T-helper 9 cell (primary cell): ENCODE data around the gene TMED3.
"Not testable (repeated sequence)": the region's sequence is repeated elsewhere in the genome, so short reads cannot be mapped to it uniquely, and the experiment has no call there.

Experiments used
- DNase-seq: peaks from one replicate; pipeline ENCODE4 v3.0.0-alpha.2; 2020

The TMED3 gene

GRCh38 chr15:79319973-79320372 is 9.1 kb downstream of the TMED3 start:
- not testable (repeated sequence) for DNase-seq

- no peak for DNase-seq
Observed at GRCh38 chr15:79321876-79322275, 11.0 kb downstream of the TMED3 start.

GRCh38 chr15:79322306-79322705 is 11.4 kb downstream of the TMED3 start:
- DNase-seq, result no peak

- DNase-seq, result no peak
Observed at GRCh38 chr15:79322945-79323344, 12.0 kb downstream of the TMED3 start.

- no peak for DNase-seq
Observed at GRCh38 chr15:79329171-79329611, 18.3 kb downstream of the TMED3 start.

GRCh38 chr15:79332824-79333510 is 22.1 kb downstream of the TMED3 start:
- DNase-seq, result no peak

GRCh38 chr15:79337591-79337990 is 26.7 kb downstream of the TMED3 start:
- no peak for DNase-seq

- DNase-seq, result no peak
Observed at GRCh38 chr15:79339588-79340314, 28.8 kb downstream of the TMED3 start.

- DNase-seq, result no peak
Observed at GRCh38 chr15:79340315-79340602, 29.3 kb downstream of the TMED3 start.

- no peak for DNase-seq
Observed at GRCh38 chr15:79341396-79341795, 30.5 kb downstream of the TMED3 start.

- no peak for DNase-seq
Observed at GRCh38 chr15:79349525-79349924, 38.6 kb downstream of the TMED3 start.

- DNase-seq, result no peak
Observed at GRCh38 chr15:79352206-79352605, 41.3 kb downstream of the TMED3 start.

GRCh38 chr15:79357566-79357965 is 46.7 kb downstream of the TMED3 start:
- no peak for DNase-seq

GRCh38 chr15:79358069-79358468 is 47.2 kb downstream of the TMED3 start:
- DNase-seq, result no peak

GRCh38 chr15:79364571-79365240 is 53.8 kb downstream of the TMED3 start:
- DNase-seq, result no peak

- no peak for DNase-seq
Observed at GRCh38 chr15:79365765-79366164, 54.9 kb downstream of the TMED3 start.

GRCh38 chr15:79366691-79367090 is 55.8 kb downstream of the TMED3 start:
- no peak for DNase-seq

GRCh38 chr15:79370716-79371115 is 59.8 kb downstream of the TMED3 start:
- DNase-seq, result no peak

- no peak for DNase-seq
Observed at GRCh38 chr15:79371591-79371990, 60.7 kb downstream of the TMED3 start.

- no peak for DNase-seq
Observed at GRCh38 chr15:79372428-79372827, 61.5 kb downstream of the TMED3 start.
